Activated CD8-positive, alpha-beta memory T cell treated with anti-CD3 and anti-CD28 coated beads for 1 hour (primary cell): ENCODE results near the gene ANTXR1.

Experiments used
- DNase-seq, 2 donors: peaks; one replicate each; pipeline ENCODE4 v3.0.0-alpha.2; 2020; ENCODE audit warnings: low read depth in 1 of 2; ENCODE audit errors: extremely low read depth in 1 of 2

The ANTXR1 gene

GRCh38 chr2:69126341-69126740 is 113.4 kb downstream of the ANTXR1 start:
- no peak for DNase-seq

DNA sequence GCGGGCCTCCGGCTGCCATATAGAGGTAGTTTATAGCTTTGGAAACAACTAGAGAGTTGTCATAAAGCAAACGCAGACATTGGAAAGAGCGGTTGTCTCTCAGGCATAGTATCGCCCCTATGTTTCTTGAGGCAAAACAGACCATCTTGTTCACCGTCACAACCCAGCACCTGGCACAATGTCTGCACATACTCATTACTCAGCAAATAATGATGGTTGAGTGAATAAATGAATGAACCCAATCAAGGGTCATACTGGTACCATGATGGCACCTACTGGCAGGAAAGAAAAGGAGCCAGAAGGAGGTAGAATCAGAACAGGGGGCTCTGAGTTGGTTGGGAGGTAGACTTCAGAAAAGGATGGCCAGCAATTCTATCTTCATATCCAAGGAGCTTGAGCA is 118.5 kb downstream of the ANTXR1 start:
- DNase-seq = no peak

DNA sequence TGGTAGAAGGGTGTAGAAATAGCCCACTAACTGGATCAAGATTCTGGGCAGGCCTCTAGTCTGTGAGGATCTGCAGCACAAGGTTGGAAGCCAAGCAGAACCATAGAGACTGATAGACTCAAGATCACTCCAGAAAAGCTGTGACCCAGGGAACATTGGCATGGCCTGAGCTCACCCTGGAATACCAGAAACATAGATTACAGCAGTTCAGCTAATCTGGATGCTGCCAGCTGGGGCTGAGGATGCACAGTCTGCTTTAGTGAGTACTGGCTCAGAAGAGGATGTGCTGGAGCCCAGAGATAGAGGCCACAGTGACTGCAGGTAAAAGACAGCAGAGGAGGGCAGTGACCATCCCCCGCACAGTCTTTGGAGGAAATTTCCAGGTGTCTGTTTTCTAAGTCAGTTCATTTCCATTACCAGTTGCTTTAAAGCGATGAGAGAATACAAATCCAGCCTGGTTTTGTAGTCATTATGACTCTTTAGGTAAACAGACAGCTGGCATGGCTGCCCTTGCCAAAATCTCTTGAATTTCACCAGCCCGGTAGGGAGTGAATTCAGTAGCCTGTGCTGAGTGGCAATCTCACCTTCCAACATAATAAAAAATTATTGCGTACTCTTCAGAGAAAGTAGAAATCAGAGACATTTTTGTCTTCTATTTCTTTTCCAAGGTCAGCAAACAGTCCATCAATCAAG is 119.2 kb downstream of the ANTXR1 start:
- DNase-seq = no peak

GRCh38 chr2:69132960-69133590 is 120.1 kb downstream of the ANTXR1 start:
- no peak for DNase-seq

DNA sequence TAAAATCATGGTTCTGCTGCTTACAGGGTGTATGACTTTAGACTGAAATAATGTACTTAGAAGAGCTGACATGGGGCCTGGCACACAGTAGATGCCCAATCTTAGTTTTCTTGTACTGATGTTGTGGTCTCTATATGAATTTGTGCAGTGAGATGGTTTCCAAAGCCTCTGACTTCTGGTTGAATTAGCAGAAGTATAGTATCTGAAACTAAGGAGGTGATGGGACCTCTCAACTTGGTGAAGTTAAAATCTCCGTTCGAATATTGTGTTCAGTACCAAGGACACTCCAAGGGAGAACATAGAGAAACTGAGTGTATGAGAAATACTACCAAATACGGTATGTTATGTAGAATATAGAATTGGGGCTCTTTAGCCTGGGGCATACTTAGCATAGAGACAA is 120.9 kb downstream of the ANTXR1 start:
- DNase-seq = no peak

DNA sequence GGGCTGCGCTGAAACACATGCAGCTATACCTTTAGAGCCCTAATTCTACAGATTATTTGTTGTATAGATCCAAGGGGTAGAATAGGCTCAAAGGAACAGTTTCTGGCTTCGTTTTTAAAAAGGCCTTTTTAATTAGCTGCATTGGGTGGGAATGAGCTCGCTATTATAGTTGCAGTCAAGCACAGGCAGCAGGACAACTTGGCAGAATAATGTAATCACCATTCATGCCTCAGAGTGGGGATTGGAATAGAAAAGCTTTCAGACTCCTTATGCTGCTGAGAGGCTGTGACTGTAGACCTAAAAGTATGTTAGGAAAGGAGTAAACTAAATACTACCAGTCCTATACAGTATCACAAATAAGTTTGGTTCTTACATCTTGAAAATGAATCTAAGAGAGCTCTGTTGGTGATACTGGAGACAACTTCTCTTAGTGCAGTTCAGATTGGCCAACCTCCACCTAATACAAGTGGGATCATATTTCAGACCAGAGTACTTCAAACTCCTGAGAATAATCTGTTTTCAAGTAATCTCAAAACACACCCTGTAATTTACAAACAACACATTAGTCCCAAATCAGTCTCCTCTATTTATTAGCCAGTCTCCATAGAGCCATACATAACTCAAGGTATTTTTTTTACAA is 121.4 kb downstream of the ANTXR1 start:
- DNase-seq = no peak

DNA sequence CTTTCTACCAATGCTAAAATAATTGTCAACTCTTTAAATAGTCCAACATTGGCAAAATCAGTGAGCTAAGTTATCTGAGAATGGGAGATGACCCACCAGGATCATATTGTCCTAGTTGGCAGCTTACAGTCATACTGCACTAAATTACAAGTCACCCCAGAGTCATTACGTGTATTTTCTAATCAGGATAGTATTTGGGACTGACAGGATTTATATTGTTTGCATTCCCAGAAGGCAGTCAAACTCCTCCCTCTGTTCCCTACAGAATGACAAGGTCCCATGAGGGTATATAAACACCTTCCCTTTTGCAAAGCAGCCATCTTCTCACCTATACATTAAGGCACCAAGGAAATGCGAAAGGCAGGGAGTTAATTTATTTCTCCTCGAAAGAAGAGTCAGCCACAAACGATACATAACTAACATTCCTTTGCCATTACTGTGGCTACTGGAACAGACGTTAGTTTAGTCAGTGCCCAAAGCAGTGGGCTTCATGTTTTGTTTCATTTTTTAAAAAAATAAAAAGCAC is 125.3 kb downstream of the ANTXR1 start:
- no peak for DNase-seq

GRCh38 chr2:69138793-69139459 is 125.9 kb downstream of the ANTXR1 start:
- no peak for DNase-seq

DNA sequence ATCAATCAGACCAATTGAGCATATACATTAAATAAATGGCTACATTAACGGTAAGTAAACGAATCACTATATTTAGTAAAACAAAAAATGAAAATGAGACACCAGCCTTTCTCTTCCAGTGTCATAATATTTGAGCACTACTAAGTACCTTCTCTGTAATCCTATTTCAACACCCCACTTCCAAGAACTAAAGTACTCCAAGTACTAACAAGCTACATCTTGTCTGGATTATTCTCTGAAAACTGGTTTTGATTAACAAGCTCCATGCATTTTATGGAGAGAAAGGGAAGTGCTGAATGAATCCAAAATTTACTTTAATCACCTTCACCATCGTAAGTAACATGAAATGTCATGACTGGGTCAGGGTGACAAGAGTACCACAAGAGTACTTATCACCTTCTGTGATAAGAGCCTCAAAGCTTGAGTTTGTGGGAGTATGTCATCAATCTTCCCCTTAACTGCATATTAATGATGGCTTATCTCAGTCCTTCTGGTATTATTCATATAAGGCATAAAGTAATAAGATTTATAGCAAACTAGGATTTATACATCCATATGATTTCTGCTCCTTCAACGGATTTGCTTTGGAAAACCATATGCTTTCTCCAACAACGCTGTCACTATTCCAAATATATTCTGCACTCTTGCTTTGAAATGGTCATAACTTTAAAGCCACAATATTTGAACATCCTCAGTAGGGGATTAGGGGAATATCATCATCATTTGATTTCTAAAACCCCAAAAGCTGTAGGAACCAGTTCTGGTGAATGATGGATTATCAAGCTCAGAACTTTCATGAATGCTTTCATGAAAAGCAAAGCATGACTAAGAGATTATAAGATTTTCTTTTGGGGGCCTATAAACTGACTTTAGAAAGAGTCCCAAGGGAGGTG is 127.0 kb downstream of the ANTXR1 start:
- DNase-seq = no peak

GRCh38 chr2:69141061-69141460 is 128.1 kb downstream of the ANTXR1 start:
- no peak for DNase-seq

GRCh38 chr2:69143748-69144360 is 130.9 kb downstream of the ANTXR1 start:
- no peak for DNase-seq

GRCh38 chr2:69145204-69145603 is 132.2 kb downstream of the ANTXR1 start:
- no peak for DNase-seq

DNA sequence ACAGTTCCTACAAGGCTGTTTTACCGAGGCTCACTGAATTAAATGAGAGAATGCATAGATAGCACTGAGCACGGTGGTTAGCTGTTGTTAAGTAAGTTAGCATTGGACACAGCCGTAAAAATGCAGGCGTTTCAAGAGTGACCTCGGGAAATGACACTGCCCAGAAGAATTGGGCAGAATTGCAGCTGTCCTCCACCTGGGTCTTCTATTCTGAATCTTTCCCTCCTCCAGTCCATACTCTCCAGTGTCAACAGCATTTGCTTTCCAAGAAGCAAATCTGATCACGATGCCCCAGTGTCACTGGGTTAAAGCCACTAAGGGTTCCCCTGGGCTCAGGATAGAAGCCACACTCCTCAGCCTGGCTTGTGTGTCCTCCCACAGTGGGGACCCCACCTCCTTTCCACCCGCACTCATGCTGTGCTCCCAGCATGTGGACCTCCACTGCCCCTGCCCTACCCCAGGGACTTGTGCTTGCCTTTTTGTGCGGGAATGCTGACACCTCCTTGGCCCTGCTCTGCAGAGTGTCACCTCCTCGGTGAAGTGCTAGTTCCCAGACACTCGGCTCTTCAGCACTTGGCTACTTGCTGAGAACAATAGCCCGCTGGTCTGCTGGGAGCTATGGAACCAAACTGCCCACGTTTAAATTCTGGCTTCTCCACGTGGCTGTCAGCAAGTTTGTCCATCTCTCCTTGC is 135.0 kb downstream of the ANTXR1 start:
- no peak for DNase-seq

DNA sequence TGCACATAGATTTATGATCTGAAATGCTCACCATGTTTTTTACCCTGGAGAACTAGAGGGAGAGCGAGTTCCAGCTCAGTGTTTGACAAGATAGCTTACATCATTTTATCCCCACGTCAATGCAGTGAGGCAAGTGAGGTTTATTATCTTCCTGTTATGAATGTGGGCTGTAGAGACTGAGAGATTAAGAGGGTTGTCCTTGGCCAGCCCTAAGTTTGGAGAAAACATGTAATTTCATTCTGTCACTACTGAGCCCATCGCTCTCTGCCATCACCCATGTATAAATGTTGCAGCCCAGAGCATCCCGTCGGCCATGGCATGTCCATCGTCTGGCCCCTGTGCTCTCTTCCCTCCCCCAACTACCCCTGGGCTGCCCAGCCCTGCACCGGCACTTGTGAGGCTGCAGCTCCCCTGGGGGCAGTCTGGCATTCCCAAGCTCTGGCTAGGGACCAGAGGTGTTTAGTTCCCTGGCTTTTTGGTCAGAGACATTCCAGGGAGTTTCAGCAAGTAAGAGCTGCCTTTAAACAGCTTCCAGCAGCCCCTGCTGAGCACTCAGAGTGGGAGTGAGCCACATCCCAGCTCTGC is 136.7 kb downstream of the ANTXR1 start:
- no peak for DNase-seq

DNA sequence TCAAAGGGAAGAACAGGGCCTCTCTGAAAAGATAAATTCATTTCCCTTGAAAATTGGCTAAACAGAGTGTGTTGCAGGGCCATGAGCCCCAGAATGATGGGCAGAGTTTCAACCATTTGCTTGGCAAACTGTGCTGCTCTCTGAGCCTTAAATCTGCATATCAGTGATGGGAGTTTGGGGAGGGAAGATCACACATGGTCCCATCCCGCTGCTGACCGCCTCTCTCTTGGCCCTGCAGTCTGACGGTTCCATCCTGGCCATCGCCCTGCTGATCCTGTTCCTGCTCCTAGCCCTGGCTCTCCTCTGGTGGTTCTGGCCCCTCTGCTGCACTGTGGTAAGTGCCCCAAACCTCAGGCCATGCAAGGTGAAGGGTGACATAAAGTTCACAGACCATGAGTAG is 139.0 kb downstream of the ANTXR1 start:
- DNase-seq = no peak

DNA sequence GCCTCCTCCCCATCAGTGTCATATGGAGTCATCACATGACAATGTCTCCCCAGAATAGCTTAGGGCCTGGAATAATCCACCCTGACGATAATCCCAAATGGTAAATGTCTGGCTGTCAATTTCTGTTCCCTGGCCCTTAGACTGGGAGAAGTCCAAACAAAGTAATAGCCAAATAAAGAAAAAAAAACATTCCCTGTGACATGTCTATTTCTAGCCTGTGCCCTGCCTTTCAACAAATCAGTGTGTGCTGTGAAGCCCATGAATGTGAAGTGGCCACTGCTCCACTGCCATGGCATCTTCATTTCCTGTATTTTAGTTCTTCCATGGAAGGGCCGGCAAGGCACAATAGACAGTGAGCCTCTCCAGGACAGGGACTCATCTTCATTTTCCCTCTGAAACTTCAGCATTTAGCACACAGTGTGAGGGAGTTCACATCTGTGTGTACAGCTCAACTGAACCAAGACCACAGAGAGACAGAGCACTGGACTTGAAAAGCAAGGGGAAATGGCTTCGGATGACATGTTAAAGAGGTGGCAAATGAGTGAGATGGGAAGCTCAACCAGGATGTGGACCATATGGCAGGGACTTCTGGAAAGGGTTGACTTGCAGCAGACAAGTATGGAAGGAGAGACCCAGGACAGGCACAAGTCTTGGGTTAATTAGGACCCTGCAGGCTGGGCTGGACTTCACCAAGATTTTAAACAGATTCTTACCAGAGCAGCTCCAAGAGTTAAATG is 140.0 kb downstream of the ANTXR1 start:
- DNase-seq = no peak

GRCh38 chr2:69154106-69154505 is 141.1 kb downstream of the ANTXR1 start:
- DNase-seq = no peak

- DNase-seq = no peak
Measured at GRCh38 chr2:69156624-69157023, 143.6 kb downstream of the ANTXR1 start.
